ENCODE measurements around the gene THRB. TPM values are rescaled to one million over a fixed set of nuclear protein-coding genes. Genes with fewer than 3 reads are reported as not detected.

THRB gene
- total and polyA plus RNA-seq, 9 of the 15 experiments (the other 6 are each of a cell fraction or from before 2014, with no cell fraction given), result 1.7 to 14.9 (median 6.9) TPM

GRCh38 chr3:24259901-24260512 is 234.6 kb downstream of the THRB start (continued):
- TF ChIP-seq GTF2E2 (tag; IDR thresholded peaks at IDR 0.05) (peak; percentile 58; the same call in 1 of the 2 replicates), PML (IDR thresholded peaks at IDR 0.05; ENCODE audit: low read length) (peak; percentile 19; the same call in 1 of the 2 replicates), EP400 (IDR thresholded peaks at IDR 0.05) (peak; percentile 44; the same call in 1 of the 2 replicates), MNT (conservative IDR thresholded peaks at IDR 0.05) (peak in 1 of 2 experiments; percentile 26; a peak in 1 of 4 replicates), ZNF24 (IDR thresholded peaks at IDR 0.05) (peak; percentile 84), FOSL1 (tag; conservative IDR thresholded peaks at IDR 0.05) (peak; percentile 97), NFIC (IDR thresholded peaks at IDR 0.05) (0 out of 2 replicates have a peak, but pooled peaks have one; percentile 20), TFAM (CRISPR knock-in tag; conservative IDR thresholded peaks at IDR 0.05) (no peak), PBX2 (CRISPR knock-in tag; IDR thresholded peaks at IDR 0.05; ENCODE audit: low read depth) (no peak), PBX2 (tag; conservative IDR thresholded peaks at IDR 0.05; ENCODE audit: low read depth) (0 out of 2 replicates have a peak, but pooled peaks have one; percentile 39), PHTF2 (CRISPR knock-in tag; IDR thresholded peaks at IDR 0.05) (no peak), ZNF121 (CRISPR knock-in tag; conservative IDR thresholded peaks at IDR 0.05) (no peak), RBFOX2 (IDR thresholded peaks at IDR 0.05; ENCODE audit: low read depth, low read length) (no peak), ATF3 (IDR thresholded peaks at IDR 0.05) (peak; percentile 90), ATF3 (CRISPR knock-in tag; conservative IDR thresholded peaks at IDR 0.05) (peak; percentile 45; the same call in 1 of the 2 replicates), ZNF398 (CRISPR knock-in tag; IDR thresholded peaks at IDR 0.05) (no peak), EHMT2 (IDR thresholded peaks at IDR 0.05) (0 out of 2 replicates have a peak, but pooled peaks have one; percentile 39), ATF6 (CRISPR knock-in tag; IDR thresholded peaks at IDR 0.05) (no peak), KLF13 (tag; IDR thresholded peaks at IDR 0.05; ENCODE audit: borderline replicate concordance, low read depth) (no peak), L3MBTL2 (IDR thresholded peaks at IDR 0.05) (no peak)

Measured in K562 (cell line).